Lung (tissue), 16 donors: ENCODE results near the gene PDIA3. TPM values are rescaled to one million over a fixed set of nuclear protein-coding genes. Genes with fewer than 3 reads are reported as not detected.
"Not testable (repeated sequence)": the region's sequence is repeated elsewhere in the genome, so short reads cannot be mapped to it uniquely, and the experiment has no call there.

Source experiments
- ATAC-seq: fragments of 200-7000 bp; cut with Tn5 transposase; one replicate; pipeline ENCODE4 v1.9.1; 2020; ENCODE audit warnings: moderate number of reproducible peaks; ENCODE audit not compliant: insufficient read depth, low FRiP score
- DNase-seq, 3 donors: peaks; one replicate each; pipeline ENCODE4 v3.0.0-alpha.2; 2013 to 2017
- H3K27ac ChIP-seq, 2 donors: one replicate each; pipeline ENCODE4 v1.5.1; 2013; ENCODE audit warnings: mild to moderate bottlenecking in 2 of 2, moderate library complexity in 2 of 2, control low read depth in 1 of 2, inconsistent platforms in 1 of 2, low read depth in 1 of 2, low read length in 1 of 2
- H3K27me3 ChIP-seq, 3 donors: one replicate each; pipeline ENCODE4 v1.5.1; 2013; ENCODE audit warnings: low read length in 2 of 3; ENCODE audit not compliant: control insufficient read depth in 3 of 3, insufficient read depth in 3 of 3
- H3K36me3 ChIP-seq, 4 donors: one replicate each; pipeline ENCODE4 v1.5.1; 2013; ENCODE audit warnings: low read length in 4 of 4, mild to moderate bottlenecking in 1 of 4, moderate library complexity in 1 of 4; ENCODE audit not compliant: control insufficient read depth in 4 of 4, insufficient read depth in 4 of 4
- H3K4me1 ChIP-seq, 5 donors: one replicate each; pipeline ENCODE4 v1.5.1; 2013; ENCODE audit warnings: low read length in 5 of 5, mild to moderate bottlenecking in 2 of 5, moderate library complexity in 1 of 5; ENCODE audit not compliant: control insufficient read depth in 5 of 5, insufficient read depth in 5 of 5
- H3K4me3 ChIP-seq: one replicate; pipeline ENCODE4 v1.5.1; 2013; ENCODE audit warnings: mild to moderate bottlenecking, control low read depth, moderate library complexity
- H3K9ac ChIP-seq, 2 donors: one replicate each; pipeline ENCODE4 v1.5.1; 2013; ENCODE audit warnings: low read length in 2 of 2, control low read depth in 1 of 2; ENCODE audit not compliant: insufficient read depth in 1 of 2
- H3K9me3 ChIP-seq, 4 donors: one replicate each; pipeline ENCODE4 v1.5.1; 2013; ENCODE audit warnings: low read length in 3 of 4, mild to moderate bottlenecking in 1 of 4, moderate library complexity in 1 of 4; ENCODE audit not compliant: control insufficient read depth in 4 of 4, insufficient read depth in 3 of 4
- WGBS, 2 donors: extraction: QIAGEN DNeasy Blood & Tissue Kit; methylation state at CpG; one replicate each; pipeline ENCODE4 v1.1.7; 2013; 5-methylcytosine and 5-hydroxymethylcytosine counted together
- long read RNA-seq, 5 donors: transcript quantifications; one replicate each; lab custom pipeline, GENCODE V29; 2026
- polyA plus RNA-seq, 2 donors: library from polyadenylated mRNA; stranded (reverse); fragments of 200-250 nt; gene quantifications; one replicate each; pipeline ENCODE4 v1.2.1, GENCODE V29; 2013
- total RNA-seq, 2 donors: library from RNA; depleted of rRNA in 1 of 2; stranded (reverse); fragments of >200 nt in 1 of 2; gene quantifications; one replicate each; pipeline ENCODE4 v1.2.1, GENCODE V29; 2014 to 2021
- TF ChIP-seq, protein P1 (sequence below): IDR thresholded peaks from 2 replicates; pipeline ENCODE4 v1.5.1; 2012; ENCODE audit warnings: mild to moderate bottlenecking; ENCODE audit errors: control extremely low read depth, extremely low read depth
- donor health status: control.
- donor health status: control.
- donor health status: Bipolar disorder and iron deficiency.
- donor health status: healthy.
- donor health status: DM: yes; HTN: yes; CAD: no.

PDIA3 gene
- 100 to 1,000 TPM; 235 to 580 TPM for total RNA-seq
- 100 to 1,000 TPM; 365 to 404 TPM for polyA plus RNA-seq
- long read RNA-seq, donor 1, transcript PDIA3-201 (13 exons, 3,727 nt): major isoform, 152 of 427 reads
- long read RNA-seq, donor 1, transcript PDIA3-206 (2 exons, 739 nt): minor isoform, 10 of 427 reads
- long read RNA-seq, donor 1, partial matches to known transcripts: 248 of 427 reads
- long read RNA-seq, donor 1, other reads (novel, unspliced or antisense): 17 of 427 reads
- long read RNA-seq, donor 2, transcript PDIA3-201 (13 exons, 3,727 nt): major isoform, 30 of 95 reads
- long read RNA-seq, donor 2, partial matches to known transcripts: 65 of 95 reads
- long read RNA-seq, donor 2, other reads (novel, unspliced or antisense): 0 of 95 reads
- long read RNA-seq, donor 3, transcript PDIA3-201 (13 exons, 3,727 nt): major isoform, 64 of 294 reads
- long read RNA-seq, donor 3, partial matches to known transcripts: 222 of 294 reads
- long read RNA-seq, donor 3, other reads (novel, unspliced or antisense): 8 of 294 reads
- long read RNA-seq, donor 4, transcript PDIA3-201 (13 exons, 3,727 nt): major isoform, 23 of 183 reads
- long read RNA-seq, donor 4, partial matches to known transcripts: 157 of 183 reads
- long read RNA-seq, donor 4, other reads (novel, unspliced or antisense): 0 of 183 reads
- long read RNA-seq, donor 5, transcript PDIA3-206 (2 exons, 739 nt): minor isoform, 11 of 455 reads
- long read RNA-seq, donor 5, transcript PDIA3-201 (13 exons, 3,727 nt): major isoform, 160 of 455 reads
- long read RNA-seq, donor 5, partial matches to known transcripts: 265 of 455 reads
- long read RNA-seq, donor 5, other reads (novel, unspliced or antisense): 19 of 455 reads

DNA sequence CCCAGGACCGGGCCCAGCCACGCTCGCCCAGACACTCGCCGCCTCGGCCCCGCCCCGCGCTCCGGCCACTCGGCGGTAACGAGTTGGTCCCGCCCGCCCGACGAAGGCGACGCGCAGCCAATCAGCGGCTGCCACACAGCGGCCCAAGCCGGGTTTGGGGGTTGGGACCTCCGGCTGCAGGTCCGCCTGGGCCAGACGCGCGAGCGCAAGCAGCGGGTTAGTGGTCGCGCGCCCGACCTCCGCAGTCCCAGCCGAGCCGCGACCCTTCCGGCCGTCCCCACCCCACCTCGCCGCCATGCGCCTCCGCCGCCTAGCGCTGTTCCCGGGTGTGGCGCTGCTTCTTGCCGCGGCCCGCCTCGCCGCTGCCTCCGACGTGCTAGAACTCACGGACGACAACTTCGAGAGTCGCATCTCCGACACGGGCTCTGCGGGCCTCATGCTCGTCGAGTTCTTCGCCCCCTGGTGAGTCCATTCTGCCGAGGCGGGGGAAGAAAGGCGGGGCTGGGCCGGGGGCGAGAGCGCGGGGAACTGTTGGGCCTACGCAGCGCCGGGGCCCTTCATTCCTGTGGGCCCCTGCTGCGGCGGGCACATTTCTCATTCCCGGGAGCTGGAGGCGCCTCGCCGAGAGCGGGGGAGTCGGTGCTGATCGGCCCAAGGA, at the start of gene PDIA3:
Gene PDIA3 (plus strand): TSS at position 194 of the 658 bp plus-strand sequence. CDS start 102 bp downstream, at position 296.
- H3K27ac ChIP-seq: peak within 1 kb of the TSS; percentile 99
- peak within 1 kb of the TSS; percentile 77 for H3K4me3 ChIP-seq
- H3K27me3 ChIP-seq, H3K9me3 ChIP-seq, H3K36me3 ChIP-seq: not testable (repeated sequence)
- DNase-seq (peak; percentile 95 to 97 (median 96)), ATAC-seq (peak; percentile 94)
- peak within 1 kb of the TSS; percentile 82 to 85 for H3K9ac ChIP-seq
- peaks cover 0 to 14% (median 8%) of the 10 kb centered on the region in 5 donors for H3K4me1 ChIP-seq
- WGBS, 2 donors: 0 to 1% methylated on average over 69 to 84 of the region's 84 CpGs

GRCh38 chr15:43702174-43702573, 44.1 kb upstream of the PDIA3 start:
- peak in 1 of 3 donors; percentile 2 for DNase-seq
- 88 to 89% methylated on average over 7 of the region's 7 CpGs for WGBS, 2 donors
- TF ChIP-seq, protein P1, sequence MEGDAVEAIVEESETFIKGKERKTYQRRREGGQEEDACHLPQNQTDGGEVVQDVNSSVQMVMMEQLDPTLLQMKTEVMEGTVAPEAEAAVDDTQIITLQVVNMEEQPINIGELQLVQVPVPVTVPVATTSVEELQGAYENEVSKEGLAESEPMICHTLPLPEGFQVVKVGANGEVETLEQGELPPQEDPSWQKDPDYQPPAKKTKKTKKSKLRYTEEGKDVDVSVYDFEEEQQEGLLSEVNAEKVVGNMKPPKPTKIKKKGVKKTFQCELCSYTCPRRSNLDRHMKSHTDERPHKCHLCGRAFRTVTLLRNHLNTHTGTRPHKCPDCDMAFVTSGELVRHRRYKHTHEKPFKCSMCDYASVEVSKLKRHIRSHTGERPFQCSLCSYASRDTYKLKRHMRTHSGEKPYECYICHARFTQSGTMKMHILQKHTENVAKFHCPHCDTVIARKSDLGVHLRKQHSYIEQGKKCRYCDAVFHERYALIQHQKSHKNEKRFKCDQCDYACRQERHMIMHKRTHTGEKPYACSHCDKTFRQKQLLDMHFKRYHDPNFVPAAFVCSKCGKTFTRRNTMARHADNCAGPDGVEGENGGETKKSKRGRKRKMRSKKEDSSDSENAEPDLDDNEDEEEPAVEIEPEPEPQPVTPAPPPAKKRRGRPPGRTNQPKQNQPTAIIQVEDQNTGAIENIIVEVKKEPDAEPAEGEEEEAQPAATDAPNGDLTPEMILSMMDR: no peak
- Histone ChIP-seq H3K4me3 (no peak overlapping the region), H3K4me1 (no peaks in the 10 kb centered on the region), H3K9me3 (no peaks in the 10 kb centered on the region), H3K9ac (no peak overlapping the region), H3K27ac (no peak overlapping the region), H3K27me3 (no peaks in the 10 kb centered on the region), H3K36me3 (no peaks in the 10 kb centered on the region)
- no peak for ATAC-seq

DNA sequence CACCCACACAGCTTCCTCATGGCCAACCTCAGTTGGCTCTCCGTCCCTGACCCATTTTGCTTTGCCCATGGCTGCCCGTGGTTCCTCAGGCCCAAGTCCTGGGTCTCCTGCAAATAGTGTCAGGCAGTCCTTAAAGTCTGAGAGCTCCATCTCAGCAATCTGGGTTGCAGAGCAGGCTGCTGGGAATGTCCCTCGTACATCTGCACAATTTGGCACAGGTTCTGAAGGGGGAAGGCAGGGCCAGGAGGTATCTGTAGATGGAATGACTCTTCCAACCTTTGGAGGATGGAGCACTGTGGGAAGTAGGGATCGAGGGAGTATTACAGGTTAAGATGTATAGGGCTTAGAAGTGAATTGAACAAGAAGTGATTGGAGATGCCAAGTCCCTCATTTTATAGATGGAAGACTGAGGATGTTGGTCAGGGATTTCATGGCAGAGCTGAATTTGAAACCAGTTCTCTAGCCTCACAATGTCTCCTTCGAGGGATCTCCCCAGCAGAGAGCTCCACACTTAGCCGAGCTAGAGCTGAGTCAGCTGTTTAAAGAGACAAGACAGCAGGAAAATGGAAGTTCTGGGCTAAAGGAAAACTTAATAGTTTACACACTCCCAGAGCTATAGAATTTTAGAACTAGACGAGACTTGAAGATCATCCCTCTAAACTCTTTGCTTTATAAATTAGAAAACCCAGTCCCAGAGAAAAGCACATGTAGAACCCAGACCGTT, 43.4 kb upstream of the PDIA3 start:
- no peak for DNase-seq
- no peaks in the 10 kb centered on the region for H3K36me3 ChIP-seq
- no peaks in the 10 kb centered on the region for H3K27me3 ChIP-seq
- no peaks in the 10 kb centered on the region for H3K4me1 ChIP-seq
- TF ChIP-seq, protein P1: no peak
- WGBS, 2 donors: 77 to 78% methylated on average over 8 of the region's 8 CpGs
- no peak for ATAC-seq
- H3K9me3 ChIP-seq: no peaks in the 10 kb centered on the region
- H3K4me3 ChIP-seq: no peak overlapping the region
- no peak overlapping the region for H3K9ac ChIP-seq
- H3K27ac ChIP-seq: no peak overlapping the region

DNA sequence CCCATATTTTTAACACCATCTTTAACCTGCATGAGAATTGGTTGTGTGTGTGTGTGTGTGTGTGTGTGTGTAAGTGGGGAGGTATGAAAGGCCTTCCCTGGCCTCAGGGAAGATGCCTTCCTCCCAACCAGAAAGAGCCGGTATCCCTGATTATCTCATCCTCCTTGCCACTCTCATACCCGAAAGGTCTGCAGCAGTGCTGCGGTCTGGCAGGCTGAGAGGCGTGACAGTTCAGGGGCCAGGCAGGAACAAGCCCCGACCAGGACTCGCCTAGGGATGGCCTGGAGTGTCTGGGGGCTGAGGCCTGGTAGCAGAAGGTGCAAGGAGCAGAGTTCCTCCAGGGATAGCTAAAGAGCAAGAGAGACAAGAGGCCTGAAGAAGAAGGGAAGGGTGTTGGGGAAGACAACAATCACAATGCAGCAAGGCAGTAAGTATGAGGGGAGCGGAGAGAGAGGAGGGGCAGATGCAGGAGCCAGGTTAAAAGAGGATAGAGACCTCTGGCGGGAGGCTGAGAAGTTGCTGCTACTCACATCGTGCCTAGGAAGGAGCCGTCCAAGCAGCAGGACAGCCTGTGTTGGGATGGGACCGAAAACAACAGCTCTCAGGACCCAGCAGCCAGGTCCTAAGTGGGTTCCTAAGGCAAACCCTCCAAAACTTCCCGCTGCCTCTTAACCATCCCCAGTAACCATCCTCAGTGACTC, 35.7 kb upstream of the PDIA3 start:
- not testable (repeated sequence) for ATAC-seq

More for the DNA sequence above, 35.7 kb upstream of the PDIA3 start:
- H3K36me3 ChIP-seq, H3K9me3 ChIP-seq, H3K4me1 ChIP-seq, H3K9ac ChIP-seq, DNase-seq, H3K27ac ChIP-seq, H3K4me3 ChIP-seq, H3K27me3 ChIP-seq: not testable (repeated sequence)
- WGBS, 2 donors: 77 to 88% methylated on average over 1 of the region's 12 CpGs
